Sigmoid colon (tissue), 7 donors: ENCODE data around the gene INAVA. TPM values are rescaled to one million over a fixed set of nuclear protein-coding genes. Genes with fewer than 3 reads are reported as not detected.

Experiments
- DNase-seq: peaks from one replicate; pipeline ENCODE4 v3.0.0-alpha.2; 2019
- H3K27ac ChIP-seq, 4 donors: fragments of 200-600 bp; sonication (generic); one replicate each; pipeline ENCODE4 v1.5.1; 2016 to 2019; ENCODE audit warnings: mild to moderate bottlenecking in 1 of 4
- H3K27me3 ChIP-seq, 3 donors: fragments of 200-600 bp; sonication (generic); one replicate each; pipeline ENCODE4 v1.5.1; 2019; ENCODE audit warnings: mild to moderate bottlenecking in 1 of 3
- H3K36me3 ChIP-seq, 4 donors: fragments of 200-600 bp; sonication (generic); one replicate each; pipeline ENCODE4 v1.5.1; 2016 to 2019
- H3K4me1 ChIP-seq, 4 donors: fragments of 200-600 bp; sonication (generic); one replicate each; pipeline ENCODE4 v1.5.1; 2017 to 2019
- H3K4me3 ChIP-seq, 4 donors: fragments of 200-600 bp; sonication (generic); one replicate each; pipeline ENCODE4 v1.5.1; 2017 to 2019; ENCODE audit warnings: mild to moderate bottlenecking in 2 of 4, moderate library complexity in 1 of 4
- H3K9me3 ChIP-seq, 4 donors: fragments of 200-600 bp in 3 of 4; sonication (generic) in 3 of 4; one replicate each; pipeline versions ENCODE4 v1.5.1 to v1.6.1; 2013 to 2019
- EP300 ChIP-seq, 4 donors: sonication (generic); formaldehyde crosslinking; IDR thresholded peaks; one replicate each; pipeline ENCODE4 v1.6.1; 2017; ENCODE audit warnings: antibody characterized with exemption in 4 of 4
- POLR2A ChIP-seq, 2 donors: fragments of 450-650 bp; IDR thresholded peaks; one replicate each; pipeline ENCODE4 v1.6.1; 2016; ENCODE audit warnings: antibody characterized with exemption in 2 of 2, mild to moderate bottlenecking in 2 of 2, moderate library complexity in 2 of 2
- POLR2AphosphoS5 ChIP-seq, 4 donors: sonication (generic); formaldehyde crosslinking; IDR thresholded peaks; one replicate each; pipeline ENCODE4 v1.6.1; 2017; ENCODE audit warnings: antibody characterized with exemption in 4 of 4
- WGBS, 2 donors: extraction: QIAGEN DNeasy Blood & Tissue Kit; methylation state at CpG; one replicate each; pipeline ENCODE4 v1.1.7; 2013; 5-methylcytosine and 5-hydroxymethylcytosine counted together
- intact Hi-C: fragments of 100-400 bp; cut with DNase I; formaldehyde crosslinking; loops from one replicate; pipeline ENCODE4 v1.15.1; 2023
- polyA plus RNA-seq, 3 donors: library from polyadenylated mRNA; stranded (reverse); fragments of 200-250 nt; gene quantifications; one replicate each; pipeline ENCODE4 v1.2.3, GENCODE V29; 2013
- total RNA-seq, 4 donors: library from RNA; depleted of rRNA; stranded (reverse); fragments of >200 nt; gene quantifications; one replicate each; pipeline ENCODE4 v1.1.0, GENCODE V29; 2016
- TF ChIP-seq, protein P1 (sequence below), 4 experiments: fragments of 450-650 bp in 3 of 4; fragments of 200-600 bp in 1 of 4; IDR thresholded peaks; one replicate each; pipeline ENCODE4 v1.5.1; 2016 to 2019; ENCODE audit warnings: antibody characterized with exemption in 4 of 4, mild to moderate bottlenecking in 3 of 4, moderate library complexity in 2 of 4
- donor health status: healthy with polysubstance abuse.
- donor health status: Bipolar disorder and iron deficiency.
- donor health status: healthy.

Gene INAVA
- total and polyA plus RNA-seq, 7 donors, result 0.27 to 176 (median 1.4) TPM

DNA sequence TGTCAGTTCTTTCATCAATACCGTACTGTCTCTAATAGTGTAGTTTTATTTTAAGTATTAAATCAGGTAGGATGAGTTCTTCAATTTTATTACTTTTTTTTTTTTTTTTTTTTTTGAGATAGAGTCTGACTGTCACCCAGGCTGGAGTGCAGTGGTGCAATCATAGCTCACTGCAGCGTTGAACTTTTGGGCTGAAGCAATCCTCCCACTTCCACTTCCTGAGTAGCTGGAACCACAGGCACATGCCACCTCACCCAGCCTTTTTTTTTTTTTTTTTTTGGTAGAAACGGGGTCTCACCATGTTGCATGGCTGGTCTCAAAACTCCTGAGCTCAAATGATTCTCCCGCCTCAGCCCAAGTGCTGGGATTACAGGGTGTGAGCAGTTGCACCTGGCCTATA lies 44.3 kb downstream of the INAVA start:
- no peaks in the 10 kb centered on the region for H3K4me1 ChIP-seq
- no peaks in the 10 kb centered on the region for H3K9me3 ChIP-seq
- DNase-seq, result no peak
- intact Hi-C loops, result no loop called here
- H3K36me3 ChIP-seq, result no peaks in the 10 kb centered on the region
- TF ChIP-seq POLR2AphosphoS5 (IDR thresholded peaks at IDR 0.05), result no peak
- TF ChIP-seq EP300 (IDR thresholded peaks at IDR 0.05), result no peak
- TF ChIP-seq POLR2A (IDR thresholded peaks at IDR 0.05), result no peak
- TF ChIP-seq, protein P1, sequence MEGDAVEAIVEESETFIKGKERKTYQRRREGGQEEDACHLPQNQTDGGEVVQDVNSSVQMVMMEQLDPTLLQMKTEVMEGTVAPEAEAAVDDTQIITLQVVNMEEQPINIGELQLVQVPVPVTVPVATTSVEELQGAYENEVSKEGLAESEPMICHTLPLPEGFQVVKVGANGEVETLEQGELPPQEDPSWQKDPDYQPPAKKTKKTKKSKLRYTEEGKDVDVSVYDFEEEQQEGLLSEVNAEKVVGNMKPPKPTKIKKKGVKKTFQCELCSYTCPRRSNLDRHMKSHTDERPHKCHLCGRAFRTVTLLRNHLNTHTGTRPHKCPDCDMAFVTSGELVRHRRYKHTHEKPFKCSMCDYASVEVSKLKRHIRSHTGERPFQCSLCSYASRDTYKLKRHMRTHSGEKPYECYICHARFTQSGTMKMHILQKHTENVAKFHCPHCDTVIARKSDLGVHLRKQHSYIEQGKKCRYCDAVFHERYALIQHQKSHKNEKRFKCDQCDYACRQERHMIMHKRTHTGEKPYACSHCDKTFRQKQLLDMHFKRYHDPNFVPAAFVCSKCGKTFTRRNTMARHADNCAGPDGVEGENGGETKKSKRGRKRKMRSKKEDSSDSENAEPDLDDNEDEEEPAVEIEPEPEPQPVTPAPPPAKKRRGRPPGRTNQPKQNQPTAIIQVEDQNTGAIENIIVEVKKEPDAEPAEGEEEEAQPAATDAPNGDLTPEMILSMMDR (IDR thresholded peaks at IDR 0.05), result no peak
- 62% methylated on average over 4 of the region's 4 CpGs for WGBS, 2 donors
- H3K27me3 ChIP-seq, result no peaks in the 10 kb centered on the region
- H3K27ac ChIP-seq, result no peak overlapping the region
- no peak overlapping the region for H3K4me3 ChIP-seq

DNA sequence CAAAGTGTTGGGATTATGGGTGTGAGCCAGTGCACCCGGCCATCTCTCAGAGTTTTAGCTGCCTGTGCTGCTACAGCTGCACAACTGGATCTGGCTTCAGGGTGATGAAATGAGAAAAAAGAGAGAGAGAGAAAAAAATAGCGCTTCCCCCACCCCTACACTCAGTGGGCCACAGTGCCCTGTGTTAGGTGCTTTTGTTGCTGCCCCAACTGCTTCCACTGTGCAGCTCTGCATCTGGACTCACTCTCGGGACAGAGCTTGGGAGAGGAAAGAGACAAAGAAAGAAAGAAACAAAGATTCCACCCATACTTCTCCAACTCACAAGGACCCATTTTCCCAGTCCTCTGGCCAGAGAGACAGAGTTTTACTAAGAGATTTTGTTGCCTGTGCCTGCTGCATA lies 50.4 kb downstream of the INAVA start:
- no peak for TF ChIP-seq POLR2AphosphoS5 (IDR thresholded peaks at IDR 0.05)
- TF ChIP-seq, protein P1 (IDR thresholded peaks at IDR 0.05), result no peak
- no peak for TF ChIP-seq POLR2A (IDR thresholded peaks at IDR 0.05)
- no peak for TF ChIP-seq EP300 (IDR thresholded peaks at IDR 0.05)
- Histone ChIP-seq H3K9me3 (peaks cover 0 to 4% (median 0%) of the 10 kb centered on the region in 4 donors), H3K4me1 (no peaks in the 10 kb centered on the region), H3K27me3 (no peaks in the 10 kb centered on the region), H3K4me3 (no peak overlapping the region), H3K27ac (no peak overlapping the region), H3K36me3 (no peaks in the 10 kb centered on the region)
- 84 to 88% methylated on average over 3 of the region's 3 CpGs for WGBS, 2 donors
- intact Hi-C loops, result no loop called here
- no peak for DNase-seq

DNA sequence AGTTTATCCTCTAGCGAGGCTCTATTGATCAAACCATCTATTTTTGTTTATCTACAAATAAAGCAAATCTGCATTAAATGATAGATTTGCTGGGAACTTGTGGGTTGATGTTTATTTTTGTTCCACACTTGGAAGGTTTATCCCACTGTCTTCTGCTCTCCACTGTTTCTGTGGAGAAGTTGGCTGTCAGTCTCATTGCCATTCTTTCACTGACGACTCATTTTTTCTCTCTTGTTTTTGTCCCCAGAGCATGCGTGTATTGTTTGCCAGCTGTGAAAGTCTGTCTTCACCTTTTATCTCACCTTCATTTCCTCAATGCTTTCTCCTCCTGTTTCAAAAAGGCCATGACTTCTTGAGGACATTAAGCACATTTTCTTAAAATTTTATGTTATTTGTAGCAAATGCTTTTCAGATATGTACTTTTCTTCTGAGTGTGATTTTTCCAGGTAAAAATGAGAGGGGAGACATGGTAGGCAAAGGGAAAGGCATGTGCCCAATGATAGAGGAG lies 52.4 kb downstream of the INAVA start:
- no peak for TF ChIP-seq POLR2AphosphoS5 (IDR thresholded peaks at IDR 0.05)
- TF ChIP-seq, protein P1 (IDR thresholded peaks at IDR 0.05), result no peak
- TF ChIP-seq EP300 (IDR thresholded peaks at IDR 0.05), result no peak
- TF ChIP-seq POLR2A (IDR thresholded peaks at IDR 0.05), result no peak
- Histone ChIP-seq H3K9me3 (peaks cover 0 to 4% (median 0%) of the 10 kb centered on the region in 4 donors), H3K4me1 (no peaks in the 10 kb centered on the region), H3K27me3 (no peaks in the 10 kb centered on the region), H3K36me3 (no peaks in the 10 kb centered on the region), H3K27ac (no peak overlapping the region), H3K4me3 (no peak overlapping the region)
- 91 to 96% methylated on average over 3 of the region's 3 CpGs for WGBS, 2 donors
- DNase-seq, result no peak
- intact Hi-C loops, result no loop called here

DNA sequence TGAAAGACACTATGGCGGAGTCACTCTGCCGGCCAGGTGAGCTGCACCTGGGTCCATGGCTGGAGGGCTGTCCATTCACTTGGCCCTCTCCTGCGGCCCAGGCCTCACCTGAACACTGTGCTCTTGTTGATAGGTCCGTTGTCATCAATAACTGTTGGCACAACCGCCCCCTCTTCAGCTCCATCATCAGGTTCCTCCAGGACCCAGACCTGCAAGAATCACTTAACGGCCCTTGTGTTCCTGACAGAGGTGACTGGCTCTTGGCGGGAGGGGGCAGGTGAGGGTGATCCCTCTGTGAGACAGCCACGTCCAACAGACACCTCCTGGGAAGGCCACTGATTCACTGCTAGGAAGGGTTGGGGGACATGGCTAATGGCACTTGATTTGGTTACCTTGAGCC lies 54.9 kb downstream of the INAVA start:
- intact Hi-C loops, result no loop called here
- Histone ChIP-seq H3K9me3 (peaks cover 0 to 4% (median 0%) of the 10 kb centered on the region in 4 donors), H3K4me3 (no peak overlapping the region), H3K36me3 (no peaks in the 10 kb centered on the region), H3K4me1 (no peaks in the 10 kb centered on the region), H3K27ac (no peak overlapping the region), H3K27me3 (no peaks in the 10 kb centered on the region)
- 95 to 97% methylated on average over 8 of the region's 8 CpGs for WGBS, 2 donors
- no peak for DNase-seq
- TF ChIP-seq EP300 (IDR thresholded peaks at IDR 0.05) (no peak), POLR2AphosphoS5 (IDR thresholded peaks at IDR 0.05) (no peak), POLR2A (IDR thresholded peaks at IDR 0.05) (no peak)
- TF ChIP-seq, protein P1 (IDR thresholded peaks at IDR 0.05), result no peak

DNA sequence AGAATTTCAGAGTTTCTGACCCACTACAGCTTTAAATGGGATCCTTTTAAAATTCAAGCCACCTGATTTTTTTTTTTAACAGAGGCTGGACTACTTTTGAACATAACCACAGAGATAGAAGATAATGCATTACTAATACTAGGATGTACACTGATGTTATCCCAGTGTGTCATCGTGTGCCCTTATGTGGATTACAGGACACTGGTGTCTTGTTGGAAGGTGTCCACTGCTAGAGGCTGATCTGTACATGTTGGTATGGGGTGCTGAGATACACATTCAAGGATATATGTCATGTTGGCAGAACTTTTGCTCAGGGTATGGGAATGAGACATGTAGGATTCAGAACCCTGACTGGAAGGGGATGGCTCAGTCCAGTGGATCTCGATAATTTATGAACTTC lies 56.3 kb downstream of the INAVA start:
- intact Hi-C loops, result no loop called here
- no peak for DNase-seq
- no peak overlapping the region for H3K27ac ChIP-seq
- no peaks in the 10 kb centered on the region for H3K36me3 ChIP-seq
- H3K4me1 ChIP-seq, result no peaks in the 10 kb centered on the region
- no peaks in the 10 kb centered on the region for H3K27me3 ChIP-seq
- TF ChIP-seq POLR2AphosphoS5 (IDR thresholded peaks at IDR 0.05) (no peak), EP300 (IDR thresholded peaks at IDR 0.05) (no peak), POLR2A (IDR thresholded peaks at IDR 0.05) (no peak)
- TF ChIP-seq, protein P1 (IDR thresholded peaks at IDR 0.05), result no peak
- WGBS, 2 donors, result 90 to 92% methylated on average over 2 of the region's 2 CpGs
- H3K4me3 ChIP-seq, result no peak overlapping the region
- peaks cover 0 to 4% (median 0%) of the 10 kb centered on the region in 4 donors for H3K9me3 ChIP-seq
